Measurements from ENCODE around the gene ARHGAP8. TPM values are rescaled to one million over a fixed set of nuclear protein-coding genes. Genes with fewer than 3 reads are reported as not detected.

ARHGAP8 gene
- total and polyA plus RNA-seq, 2 experiments from 2014 or later: 24.0 to 50.4 TPM

GRCh38 chr22:44871782-44872181 lies 119.4 kb downstream of the ARHGAP8 start:
- Histone ChIP-seq H3K27ac (no peak overlapping the region), H3K36me3 (replicated peaks; ENCODE audit: insufficient read depth, low read depth) (no peaks in the 10 kb centered on the region), H3K9me2 (replicated peaks; ENCODE audit: insufficient read depth) (no peaks in the 10 kb centered on the region), H3K9me3 (ENCODE audit: low read depth) (no peaks in the 10 kb centered on the region), H3K79me2 (no peaks in the 10 kb centered on the region), H3K4me3 (no peak overlapping the region), H3K4me1 (ENCODE audit: insufficient read depth) (no peaks in the 10 kb centered on the region), H4K20me1 (ENCODE audit: insufficient read depth, poor library complexity, severe bottlenecking) (no peaks in the 10 kb centered on the region), H3K4me2 (no peak overlapping the region), H3K27me3 (no peaks in the 10 kb centered on the region), H2AFZ (no peak overlapping the region)
- no peak for DNase-seq (ENCODE audit: low spot score)
- TF ChIP-seq EZH2 (IDR thresholded peaks at IDR 0.05; ENCODE audit: borderline replicate concordance): no peak
- TF ChIP-seq, protein P1, sequence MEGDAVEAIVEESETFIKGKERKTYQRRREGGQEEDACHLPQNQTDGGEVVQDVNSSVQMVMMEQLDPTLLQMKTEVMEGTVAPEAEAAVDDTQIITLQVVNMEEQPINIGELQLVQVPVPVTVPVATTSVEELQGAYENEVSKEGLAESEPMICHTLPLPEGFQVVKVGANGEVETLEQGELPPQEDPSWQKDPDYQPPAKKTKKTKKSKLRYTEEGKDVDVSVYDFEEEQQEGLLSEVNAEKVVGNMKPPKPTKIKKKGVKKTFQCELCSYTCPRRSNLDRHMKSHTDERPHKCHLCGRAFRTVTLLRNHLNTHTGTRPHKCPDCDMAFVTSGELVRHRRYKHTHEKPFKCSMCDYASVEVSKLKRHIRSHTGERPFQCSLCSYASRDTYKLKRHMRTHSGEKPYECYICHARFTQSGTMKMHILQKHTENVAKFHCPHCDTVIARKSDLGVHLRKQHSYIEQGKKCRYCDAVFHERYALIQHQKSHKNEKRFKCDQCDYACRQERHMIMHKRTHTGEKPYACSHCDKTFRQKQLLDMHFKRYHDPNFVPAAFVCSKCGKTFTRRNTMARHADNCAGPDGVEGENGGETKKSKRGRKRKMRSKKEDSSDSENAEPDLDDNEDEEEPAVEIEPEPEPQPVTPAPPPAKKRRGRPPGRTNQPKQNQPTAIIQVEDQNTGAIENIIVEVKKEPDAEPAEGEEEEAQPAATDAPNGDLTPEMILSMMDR (IDR thresholded peaks at IDR 0.05; ENCODE audit: poor library complexity): no peak
- TF ChIP-seq EZH2phosphoT487 (IDR thresholded peaks at IDR 0.05; ENCODE audit: low read depth, severe bottlenecking, unreplicated experiment): no peak
- 97% methylated on average over 3 of the region's 3 CpGs for WGBS (ENCODE audit: low lambda C conversion rate, missing lambda C conversion rate)

DNA sequence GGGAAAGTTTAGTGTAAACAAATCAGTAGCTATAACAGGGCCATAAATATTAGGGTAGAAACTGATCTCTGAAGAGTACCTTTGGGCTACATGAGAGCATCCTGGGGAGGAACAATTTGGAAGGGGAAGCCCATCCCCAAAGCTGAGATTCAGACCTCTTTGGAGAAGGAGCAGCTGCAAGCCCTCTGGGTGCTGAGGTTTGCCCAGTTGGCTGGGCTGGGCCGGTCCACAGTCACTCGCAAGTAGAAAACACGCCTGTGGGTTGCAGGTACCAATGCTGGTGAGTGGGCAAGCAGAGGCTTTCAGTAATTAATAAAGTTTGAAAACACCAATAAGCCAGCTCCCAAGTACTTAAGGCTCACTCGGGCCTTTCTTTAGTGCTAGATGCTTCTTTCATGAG lies 124.5 kb downstream of the ARHGAP8 start:
- no peak overlapping the region for H3K4me2 ChIP-seq
- no peaks in the 10 kb centered on the region for H3K4me1 ChIP-seq (ENCODE audit: insufficient read depth)
- no peaks in the 10 kb centered on the region for H3K79me2 ChIP-seq
- no peaks in the 10 kb centered on the region for H3K36me3 ChIP-seq (replicated peaks; ENCODE audit: insufficient read depth, low read depth)
- WGBS (ENCODE audit: low lambda C conversion rate, missing lambda C conversion rate): 99% methylated on average over 4 of the region's 4 CpGs
- TF ChIP-seq, protein P1 (IDR thresholded peaks at IDR 0.05; ENCODE audit: poor library complexity): no peak
- TF ChIP-seq EZH2phosphoT487 (IDR thresholded peaks at IDR 0.05; ENCODE audit: low read depth, severe bottlenecking, unreplicated experiment) (no peak), EZH2 (IDR thresholded peaks at IDR 0.05; ENCODE audit: borderline replicate concordance) (no peak)
- H4K20me1 ChIP-seq (ENCODE audit: insufficient read depth, poor library complexity, severe bottlenecking): no peaks in the 10 kb centered on the region
- H3K9me3 ChIP-seq (ENCODE audit: low read depth): no peaks in the 10 kb centered on the region
- no peak overlapping the region for H2AFZ ChIP-seq
- H3K9me2 ChIP-seq (replicated peaks; ENCODE audit: insufficient read depth): no peaks in the 10 kb centered on the region
- no peaks in the 10 kb centered on the region for H3K27me3 ChIP-seq
- H3K4me3 ChIP-seq: no peak overlapping the region
- H3K27ac ChIP-seq: no peak overlapping the region
- DNase-seq (ENCODE audit: low spot score): no peak

- H4K20me1 ChIP-seq (ENCODE audit: insufficient read depth, poor library complexity, severe bottlenecking): no peaks in the 10 kb centered on the region
- no peak overlapping the region for H3K4me3 ChIP-seq
- 94% methylated on average over 14 of the region's 14 CpGs for WGBS (ENCODE audit: low lambda C conversion rate, missing lambda C conversion rate)
- no peak overlapping the region for H3K27ac ChIP-seq
- H3K9me2 ChIP-seq (replicated peaks; ENCODE audit: insufficient read depth): no peaks in the 10 kb centered on the region
- H3K36me3 ChIP-seq (replicated peaks; ENCODE audit: insufficient read depth, low read depth): no peaks in the 10 kb centered on the region
- H3K79me2 ChIP-seq: no peaks in the 10 kb centered on the region
- TF ChIP-seq, protein P1 (IDR thresholded peaks at IDR 0.05; ENCODE audit: poor library complexity): no peak
- TF ChIP-seq EZH2phosphoT487 (IDR thresholded peaks at IDR 0.05; ENCODE audit: low read depth, severe bottlenecking, unreplicated experiment): no peak
- TF ChIP-seq EZH2 (IDR thresholded peaks at IDR 0.05; ENCODE audit: borderline replicate concordance): no peak
- H2AFZ ChIP-seq: no peak overlapping the region
- no peaks in the 10 kb centered on the region for H3K27me3 ChIP-seq
- H3K4me1 ChIP-seq (ENCODE audit: insufficient read depth): no peaks in the 10 kb centered on the region
- no peaks in the 10 kb centered on the region for H3K9me3 ChIP-seq (ENCODE audit: low read depth)
- H3K4me2 ChIP-seq: no peak overlapping the region
- no peak for DNase-seq (ENCODE audit: low spot score)
Measured at GRCh38 chr22:44878483-44879300, 126.3 kb downstream of the ARHGAP8 start.

All from hepatocyte (in vitro differentiated cells).